CD4-positive, alpha-beta T cell treated with Interleukin-12 subunit alpha and Interleukin-12 subunit beta, for 1 hour (primary cell): Measurements from ENCODE around the gene RALGAPA2.
"Not testable (repeated sequence)": the region's sequence is repeated elsewhere in the genome, so short reads cannot be mapped to it uniquely, and the experiment has no call there.

Experiments
- DNase-seq: peaks from one replicate; pipeline ENCODE4 v3.0.0-alpha.2; 2020

RALGAPA2 gene

DNA sequence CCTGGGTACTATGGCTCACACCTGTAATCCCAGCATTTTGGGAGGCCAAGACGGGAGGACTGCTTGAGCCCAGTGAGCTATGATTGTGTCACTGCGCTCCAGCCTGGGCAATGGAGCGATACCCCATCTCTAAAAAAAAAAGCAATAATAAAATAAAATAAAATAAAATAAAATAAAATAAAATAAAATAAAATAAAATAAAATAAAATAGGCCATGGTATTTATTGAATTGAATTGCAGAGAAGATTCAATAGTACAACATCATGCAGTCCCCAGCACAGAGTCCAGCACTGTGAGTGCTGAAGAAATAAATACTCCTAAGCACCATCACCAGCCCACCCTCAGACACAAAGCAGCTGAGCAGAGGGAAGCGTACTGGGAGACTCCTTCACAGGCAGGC is 144.7 kb downstream of the RALGAPA2 start:
- no peak for DNase-seq

DNA sequence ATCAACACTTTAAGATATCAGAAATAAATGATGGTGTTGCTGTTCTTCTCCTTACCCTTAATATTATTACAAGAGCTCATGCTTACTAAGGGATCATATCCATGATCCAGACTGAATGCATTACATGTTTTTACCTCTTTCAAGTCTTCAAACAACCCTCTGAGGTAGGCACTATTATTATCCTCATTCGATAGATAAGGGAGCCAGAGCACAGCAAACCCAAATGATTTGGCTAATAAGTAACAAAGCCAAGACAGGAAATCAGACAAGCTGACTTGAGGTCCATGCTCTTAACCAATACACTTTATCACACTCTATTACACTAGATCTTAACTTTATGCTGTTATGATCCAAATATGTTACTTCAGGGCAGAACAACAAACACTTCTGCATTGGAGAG is 145.9 kb downstream of the RALGAPA2 start:
- no peak for DNase-seq

DNA sequence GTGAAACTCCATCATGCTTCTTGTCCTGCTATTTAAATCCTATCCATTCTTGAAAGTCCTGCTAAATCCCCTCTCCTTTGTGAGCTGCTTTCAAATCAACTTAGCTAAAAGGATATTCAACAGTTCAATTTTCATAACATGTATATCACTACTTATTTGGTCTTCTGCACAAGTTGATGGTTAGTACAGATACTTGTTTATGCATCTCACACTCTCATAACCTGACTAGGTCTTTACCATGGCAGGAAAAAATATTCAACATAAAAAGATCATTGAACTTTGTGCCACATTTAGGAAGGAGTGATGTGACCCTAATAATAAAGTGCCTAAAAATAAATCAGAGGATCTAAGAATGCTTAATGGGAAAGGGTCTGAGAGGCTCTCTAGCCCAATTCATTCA is 148.2 kb downstream of the RALGAPA2 start:
- DNase-seq, result no peak

DNA sequence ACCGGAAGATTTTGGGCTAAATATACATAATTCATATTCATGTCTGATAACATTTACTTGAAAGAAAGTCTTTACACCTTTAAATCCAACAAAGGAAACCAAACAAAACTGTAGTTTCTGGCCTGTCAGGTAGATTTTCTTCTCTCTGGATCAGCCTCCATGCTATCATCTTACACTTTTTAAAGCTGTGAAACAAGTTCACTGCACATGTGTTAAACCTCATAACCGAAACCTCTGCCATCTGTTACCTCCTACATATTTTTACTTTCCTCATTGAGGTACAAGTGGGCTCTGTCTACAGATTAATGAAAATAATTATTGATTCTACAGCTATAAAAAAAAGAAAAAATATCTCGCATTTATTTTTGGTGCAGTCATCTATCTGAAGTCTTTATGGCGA is 149.9 kb downstream of the RALGAPA2 start:
- no peak for DNase-seq

DNA sequence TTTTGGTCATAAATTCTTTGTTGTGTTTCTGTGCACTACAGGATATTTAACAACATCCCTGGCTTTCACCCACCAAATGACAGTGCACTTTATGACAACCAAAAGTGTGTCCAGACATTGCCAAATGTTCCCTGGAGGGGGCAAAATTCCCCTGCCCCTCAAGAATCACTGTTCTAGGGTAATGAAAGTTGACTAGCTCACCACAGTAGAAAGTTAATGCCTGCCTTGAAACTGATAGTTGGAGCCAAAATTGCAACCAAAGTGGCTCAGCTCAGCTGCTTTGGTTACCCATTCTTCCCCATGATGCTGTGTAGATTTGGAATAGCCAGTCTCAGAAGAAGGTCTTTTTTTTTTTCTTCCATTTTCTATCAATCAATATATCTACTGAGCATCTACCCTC is 150.6 kb downstream of the RALGAPA2 start:
- no peak for DNase-seq

DNA sequence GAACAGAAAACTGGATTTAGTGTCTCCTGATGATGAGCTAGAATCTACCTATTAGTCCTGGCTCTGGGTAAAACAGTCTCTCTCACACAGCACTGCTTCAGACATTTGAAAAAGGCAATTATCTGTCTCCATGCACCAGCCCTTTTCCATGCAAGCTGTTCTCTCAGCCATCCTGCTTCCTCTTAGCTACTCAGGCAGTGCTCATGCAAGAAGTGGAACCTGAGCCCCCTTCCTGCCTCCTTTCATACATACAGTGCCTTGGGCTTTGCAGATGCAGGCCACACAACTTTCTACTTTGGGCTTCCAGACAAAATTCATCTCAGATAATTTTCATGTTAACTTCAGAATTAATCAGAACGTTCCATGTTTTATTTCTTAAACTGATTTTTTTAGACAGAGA is 151.3 kb downstream of the RALGAPA2 start:
- no peak for DNase-seq

DNA sequence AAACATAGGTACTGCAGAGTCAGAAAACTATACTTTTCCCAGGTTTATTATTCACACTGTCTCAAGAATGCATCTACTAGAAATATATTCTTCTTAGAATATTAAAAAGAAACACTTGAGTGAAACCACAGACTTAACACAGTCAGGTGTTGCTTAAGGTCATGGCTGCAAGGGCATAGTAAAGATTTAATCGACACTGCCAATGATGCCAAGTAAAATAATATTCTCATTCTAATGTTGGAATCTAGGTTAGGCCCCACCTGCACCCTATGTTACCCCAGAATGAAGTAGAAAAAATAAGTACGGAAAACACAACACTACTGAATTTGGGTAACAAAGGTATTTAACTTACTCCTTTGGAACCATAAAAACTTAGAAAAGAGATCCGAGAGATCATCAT is 155.0 kb downstream of the RALGAPA2 start:
- DNase-seq, result no peak

DNA sequence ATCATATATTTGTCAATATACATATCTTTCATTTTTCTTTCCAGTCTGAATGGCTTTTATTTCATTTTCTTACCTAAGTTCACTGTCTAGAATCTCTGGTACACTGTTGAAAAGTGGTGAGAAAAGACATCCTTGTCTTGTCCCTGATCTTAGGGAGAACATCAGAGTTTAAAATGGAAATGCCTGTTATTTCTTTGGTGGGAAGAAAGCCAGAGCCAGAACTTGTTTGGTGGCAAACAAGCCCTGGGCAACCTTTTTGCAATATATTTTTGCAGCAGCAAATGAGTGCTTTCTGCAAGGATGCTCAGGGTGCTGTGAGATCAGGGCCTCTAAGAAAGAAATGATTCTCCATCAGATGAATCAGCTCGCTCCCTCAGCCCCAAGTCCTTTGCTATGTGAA is 156.6 kb downstream of the RALGAPA2 start:
- no peak for DNase-seq

DNA sequence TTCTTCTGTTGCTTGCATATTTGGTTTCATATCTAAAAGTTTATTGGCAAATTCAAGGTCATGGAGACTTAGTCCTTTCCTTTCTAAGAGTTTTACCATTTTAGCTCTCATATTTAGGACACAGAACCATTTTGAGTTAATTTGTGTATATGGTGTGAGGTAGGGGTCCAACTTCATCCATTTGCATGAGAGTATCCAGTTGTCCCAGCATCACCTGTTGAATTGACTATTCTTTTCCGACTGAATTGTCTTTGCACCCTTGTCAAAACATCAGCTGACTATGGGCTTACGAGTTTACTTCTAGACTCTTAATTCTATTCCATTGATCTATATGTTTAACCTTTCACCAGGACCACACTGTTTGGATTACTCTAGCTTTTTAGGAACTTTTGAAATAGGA is 157.5 kb downstream of the RALGAPA2 start:
- DNase-seq, result no peak

DNA sequence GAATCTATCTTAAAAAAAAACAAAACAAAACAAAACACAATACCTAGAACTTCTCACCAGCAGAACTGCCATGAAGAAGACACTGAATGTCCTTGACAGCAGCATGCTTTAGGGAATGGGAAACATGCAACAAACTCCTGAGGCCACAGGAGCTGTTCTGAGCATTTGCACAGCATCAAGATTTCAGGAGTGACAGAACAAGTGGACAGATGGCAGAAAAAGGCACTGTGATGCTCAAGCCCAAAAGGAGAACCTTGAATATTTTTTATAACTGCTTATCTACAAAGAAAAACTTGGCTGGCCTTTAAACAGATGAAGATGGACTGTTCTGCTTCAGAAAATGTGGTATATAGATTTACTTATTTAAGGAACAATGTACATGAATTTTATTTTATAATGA is 158.9 kb downstream of the RALGAPA2 start:
- no peak for DNase-seq

DNA sequence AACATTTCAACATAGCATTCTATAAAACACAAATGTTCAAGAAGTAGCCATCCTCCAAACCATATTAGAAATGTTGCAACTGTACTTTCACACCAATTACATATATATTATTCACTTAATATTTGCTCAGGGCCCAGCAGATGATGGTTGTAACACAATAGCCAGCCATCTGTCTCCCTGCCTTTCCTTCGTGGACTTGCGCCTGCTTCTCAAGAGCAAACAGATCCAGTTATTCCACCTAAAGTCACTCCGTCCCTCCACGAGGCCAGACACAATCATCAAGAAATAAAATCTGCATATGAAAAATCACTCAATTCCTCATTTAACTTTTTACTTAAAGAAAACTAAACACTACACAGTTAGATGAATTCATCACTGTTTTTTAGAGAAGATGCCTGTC is 160.4 kb downstream of the RALGAPA2 start:
- no peak for DNase-seq

DNA sequence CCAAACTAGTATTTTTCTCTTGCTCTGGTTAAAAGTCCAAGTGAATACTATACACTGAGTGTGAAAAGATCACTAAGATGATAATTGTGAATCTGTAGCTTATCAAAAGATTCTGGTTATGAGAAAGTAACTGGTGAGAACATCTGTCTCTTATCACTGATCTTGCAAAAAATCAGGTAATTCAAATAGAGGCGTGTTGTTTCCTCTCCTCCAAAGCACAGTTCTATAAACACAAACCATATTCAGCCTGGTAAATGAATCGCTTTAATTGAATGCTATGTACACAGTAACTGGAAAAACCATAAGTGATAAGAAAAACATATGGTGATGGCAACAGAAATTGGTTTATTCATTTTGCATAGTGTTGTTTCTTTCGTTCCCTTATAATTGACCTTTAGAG is 161.0 kb downstream of the RALGAPA2 start:
- no peak for DNase-seq

DNA sequence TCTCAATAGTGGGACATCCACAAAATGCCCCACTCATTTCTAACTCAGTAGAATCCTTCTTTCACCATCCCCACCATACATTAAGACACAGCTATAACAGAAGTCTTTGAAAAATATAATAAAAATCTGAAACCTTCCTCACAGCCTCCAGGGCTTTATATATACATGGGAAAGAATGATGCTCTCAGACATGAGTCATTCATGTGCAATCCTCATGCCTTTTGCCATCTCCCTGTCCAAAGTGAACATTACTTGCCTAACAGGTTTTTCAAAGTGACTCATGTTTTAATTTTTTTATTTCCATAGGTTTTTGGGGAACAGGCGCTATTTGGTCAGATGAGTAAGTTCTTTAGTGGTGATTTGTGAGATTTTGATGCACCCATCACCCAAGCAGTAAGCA is 162.7 kb downstream of the RALGAPA2 start:
- no peak for DNase-seq

DNA sequence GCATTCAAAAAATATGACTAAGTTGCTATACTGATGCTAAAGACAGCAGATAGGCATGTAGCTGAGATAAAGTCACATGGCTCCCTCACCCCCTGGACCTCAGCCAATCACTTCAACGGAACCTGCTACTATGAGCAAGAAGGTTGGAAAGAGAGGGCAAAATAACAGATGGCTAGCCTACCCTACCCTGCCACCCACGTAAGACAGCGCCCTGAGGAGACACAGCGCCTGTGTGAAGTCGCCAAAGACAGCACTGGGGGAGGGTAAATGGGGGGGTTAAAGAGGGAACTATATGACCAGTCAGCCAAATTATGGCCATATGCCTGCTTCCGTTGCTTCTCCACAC is 163.2 kb downstream of the RALGAPA2 start:
- DNase-seq, result no peak

DNA sequence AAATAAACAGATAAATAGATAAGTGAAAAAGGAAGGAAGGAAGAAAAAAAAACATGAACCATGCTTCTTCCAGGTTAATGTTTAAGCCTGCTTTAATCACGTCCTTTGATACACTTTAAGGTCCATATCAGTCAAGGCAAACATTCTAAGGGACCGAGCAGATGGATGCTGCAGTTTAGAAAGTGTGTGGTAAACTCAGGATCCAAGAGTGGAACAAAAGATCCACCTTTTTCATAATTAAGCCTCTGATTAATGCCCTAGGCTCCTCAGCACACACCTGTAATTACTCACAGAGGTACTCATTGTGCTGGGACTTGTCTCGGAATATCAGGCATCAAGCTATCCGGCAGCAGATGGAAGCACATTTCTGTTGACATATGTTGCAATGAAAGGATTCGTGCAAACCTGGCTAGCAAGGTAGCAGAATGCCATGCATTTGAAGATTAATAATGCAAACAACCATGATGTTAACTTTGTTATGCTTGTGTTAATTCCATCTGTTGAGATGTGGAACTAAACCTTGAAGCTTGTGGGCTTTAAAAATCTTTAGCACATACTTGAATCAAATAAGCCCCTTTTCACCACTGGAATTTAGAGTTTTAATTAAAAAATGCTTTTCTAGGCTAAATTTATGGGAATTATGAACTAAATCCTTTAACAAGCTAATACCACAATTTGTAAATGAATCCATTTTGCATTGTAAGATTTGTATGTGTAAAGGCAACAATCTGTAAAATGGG is 163.7 kb downstream of the RALGAPA2 start:
- no peak for DNase-seq

DNA sequence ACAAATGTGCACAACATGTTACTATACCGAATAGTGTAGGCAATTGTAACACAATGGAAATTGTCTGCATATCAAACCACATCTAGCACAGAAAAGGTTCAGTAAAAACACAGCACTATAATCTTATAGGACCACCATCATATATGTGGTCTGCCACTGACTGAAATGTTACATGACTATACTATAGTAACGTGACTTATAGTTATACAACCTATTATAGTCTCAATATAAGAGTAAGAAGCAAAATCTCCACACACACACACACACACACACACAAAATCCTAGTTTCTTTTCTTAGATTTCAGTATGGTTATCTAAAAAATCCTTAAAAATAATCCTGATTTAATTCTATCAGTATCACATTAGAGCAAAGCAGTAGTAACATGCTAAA is 164.6 kb downstream of the RALGAPA2 start:
- DNase-seq, result no peak

DNA sequence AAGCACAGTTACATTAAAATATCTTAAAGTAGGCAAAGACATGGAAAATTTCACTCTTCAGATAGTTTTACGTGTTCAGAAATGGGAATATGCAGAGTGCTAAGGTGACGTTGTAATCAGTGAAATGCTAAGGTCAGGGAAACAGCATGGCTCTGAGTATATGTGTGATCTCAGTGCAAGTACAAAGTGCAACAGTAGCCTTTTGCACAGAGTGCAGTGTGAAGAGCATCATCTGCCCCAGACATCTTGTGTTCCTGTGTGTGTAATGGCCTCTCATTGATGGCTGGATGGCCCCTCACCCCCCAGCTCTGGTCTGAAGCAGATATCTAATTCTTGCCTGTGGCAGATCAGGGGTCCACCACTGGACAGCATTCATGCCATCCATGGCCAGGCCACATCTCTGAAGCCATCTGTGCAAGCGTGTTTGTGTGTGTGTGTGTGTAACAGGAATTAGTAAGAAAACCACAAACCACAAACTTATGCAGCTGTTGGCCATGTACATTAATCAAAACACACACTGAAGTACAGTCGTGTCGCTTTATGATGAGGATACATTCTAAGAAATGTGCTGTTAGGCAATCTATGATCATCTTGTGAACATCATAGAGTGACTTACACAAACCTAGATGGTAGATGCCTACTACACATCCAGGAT is 165.1 kb downstream of the RALGAPA2 start:
- peak; percentile 7 for DNase-seq

DNA sequence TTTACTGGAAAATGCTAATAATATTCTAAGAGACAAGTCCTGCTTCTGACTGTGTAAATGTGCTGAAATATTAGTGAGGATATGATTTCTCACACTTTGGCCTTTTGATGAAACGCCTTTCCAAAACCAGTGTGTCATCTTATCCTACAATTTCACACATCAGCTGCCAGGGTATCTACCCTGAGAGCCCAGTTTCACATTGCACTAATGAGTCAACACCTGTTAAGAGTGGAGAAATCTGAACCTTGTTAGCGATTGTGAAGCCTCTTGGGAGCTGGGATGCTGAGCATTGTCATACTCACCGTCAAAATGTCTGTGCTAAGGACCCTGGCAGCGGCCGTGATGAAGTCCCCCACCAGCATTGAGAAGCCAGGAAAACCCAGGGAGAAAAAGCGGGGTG is 166.0 kb downstream of the RALGAPA2 start:
- no peak for DNase-seq

DNA sequence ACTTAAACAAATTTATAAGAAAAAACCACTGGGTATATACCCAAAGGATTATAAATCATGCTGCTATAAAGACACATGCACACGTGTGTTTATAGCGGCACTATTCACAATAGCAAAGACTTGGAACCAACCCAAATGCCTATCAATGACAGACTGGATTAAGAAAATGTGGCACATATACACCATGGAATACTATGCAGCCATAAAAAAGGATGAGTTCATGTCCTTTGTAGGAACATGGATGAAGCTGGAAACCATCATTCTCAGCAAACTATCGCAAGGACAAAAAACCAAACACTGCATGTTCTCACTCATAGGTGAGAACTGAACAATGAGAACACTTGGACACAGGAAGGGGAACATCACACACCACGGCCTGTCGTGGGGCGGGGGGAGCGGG is 169.1 kb downstream of the RALGAPA2 start:
- DNase-seq, result not testable (repeated sequence)

DNA sequence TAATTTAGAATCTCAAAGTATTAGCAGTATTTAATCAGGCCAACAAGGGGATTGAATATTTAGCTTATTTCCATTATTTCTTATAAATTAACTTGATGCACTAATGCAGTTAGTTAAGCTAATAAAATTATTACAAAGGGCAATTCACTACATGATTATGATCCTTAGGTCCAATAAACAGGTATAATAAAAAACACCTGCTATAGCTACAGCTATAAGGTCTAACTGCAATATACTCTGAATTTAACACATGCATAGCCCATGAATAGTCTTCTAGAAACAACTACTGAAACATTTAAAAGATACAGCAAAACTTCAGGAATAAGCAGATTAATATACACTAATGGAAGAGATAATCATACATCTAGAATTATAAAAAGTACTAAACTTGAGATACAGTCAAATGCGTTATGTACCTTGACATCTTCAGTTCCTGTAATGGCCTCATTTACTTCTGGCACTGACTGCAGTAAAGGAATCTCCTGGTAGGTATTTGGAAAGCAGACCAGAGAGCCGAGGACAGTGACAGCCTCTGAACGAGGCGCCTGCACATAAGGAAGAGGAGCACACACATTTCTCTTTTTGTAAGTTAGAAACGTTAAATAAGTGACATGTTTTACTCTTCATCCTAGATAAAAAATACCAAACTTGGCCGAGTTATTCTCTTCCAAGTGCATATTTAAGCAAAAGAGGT is 176.1 kb downstream of the RALGAPA2 start:
- DNase-seq, result no peak

DNA sequence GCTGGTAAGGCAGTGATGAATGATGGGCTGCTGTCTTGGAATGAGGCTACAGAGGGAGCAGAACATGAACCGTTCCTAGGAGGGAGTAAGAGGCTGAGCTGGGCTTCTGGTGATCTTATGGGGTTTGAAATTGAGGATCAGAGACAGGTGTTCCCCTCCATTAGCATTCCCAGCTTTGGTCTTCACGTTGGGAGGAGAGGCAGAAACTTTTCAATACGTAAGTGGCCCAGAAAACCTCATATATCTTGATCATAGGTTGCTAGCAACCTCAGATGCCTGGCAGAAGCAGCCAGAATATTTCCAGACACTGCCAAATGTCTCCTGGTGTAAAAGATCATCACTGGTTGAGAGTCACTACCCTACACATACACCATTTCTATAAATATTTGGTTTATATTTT is 177.4 kb downstream of the RALGAPA2 start:
- DNase-seq, result no peak

DNA sequence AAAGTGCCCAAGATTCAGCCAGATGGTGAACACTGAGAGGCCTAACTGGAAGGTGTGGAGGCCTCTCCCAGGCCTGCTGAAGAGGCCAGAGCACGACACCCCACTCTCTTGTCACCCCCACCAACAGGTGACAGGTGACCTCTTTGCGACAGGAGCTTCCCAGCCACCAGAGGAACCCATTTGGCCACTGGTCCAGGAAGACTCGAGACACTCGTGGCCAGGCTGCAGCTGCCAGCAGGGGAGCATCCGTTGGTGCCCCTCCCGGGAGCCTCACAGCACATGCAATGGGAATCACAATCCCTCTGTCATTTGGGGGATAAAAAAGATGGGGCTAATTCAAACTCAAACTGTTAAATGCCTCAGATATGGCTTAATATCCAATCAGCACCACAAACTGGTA is 181.2 kb downstream of the RALGAPA2 start:
- DNase-seq, result no peak

DNA sequence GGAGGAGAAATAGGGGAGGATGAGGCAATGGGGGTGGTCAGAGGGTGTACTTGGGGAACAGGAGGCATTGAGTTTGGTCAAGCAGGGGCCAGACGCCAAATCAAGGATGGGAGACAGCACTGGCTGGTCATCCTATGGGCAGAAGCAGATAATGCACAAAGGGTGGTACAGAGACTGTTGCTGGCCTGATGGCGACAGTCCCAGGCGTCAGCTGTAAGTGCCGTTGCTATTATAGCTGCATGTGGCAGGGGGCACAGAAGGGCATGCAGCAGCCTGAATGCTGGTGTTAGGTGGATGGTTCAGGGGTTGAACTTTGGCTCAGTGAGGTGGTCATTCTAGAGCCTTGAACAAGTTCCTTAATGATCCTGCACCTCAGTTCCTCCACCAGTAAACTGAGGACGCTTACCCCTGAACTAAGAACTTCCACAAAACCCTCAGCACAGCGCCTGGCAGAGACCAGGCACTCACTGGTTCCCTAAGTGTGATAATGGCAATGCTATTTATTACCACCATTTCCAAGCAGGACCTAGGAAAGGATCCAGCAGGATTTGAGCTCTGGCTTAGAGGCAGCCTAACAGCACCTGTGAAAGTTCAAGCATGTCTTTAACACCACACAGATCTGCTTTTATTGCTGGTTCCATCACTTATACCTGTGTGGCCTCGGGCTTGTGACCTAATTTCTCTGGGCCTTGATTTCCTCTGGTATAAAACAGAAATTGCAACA is 181.9 kb downstream of the RALGAPA2 start:
- no peak for DNase-seq

DNA sequence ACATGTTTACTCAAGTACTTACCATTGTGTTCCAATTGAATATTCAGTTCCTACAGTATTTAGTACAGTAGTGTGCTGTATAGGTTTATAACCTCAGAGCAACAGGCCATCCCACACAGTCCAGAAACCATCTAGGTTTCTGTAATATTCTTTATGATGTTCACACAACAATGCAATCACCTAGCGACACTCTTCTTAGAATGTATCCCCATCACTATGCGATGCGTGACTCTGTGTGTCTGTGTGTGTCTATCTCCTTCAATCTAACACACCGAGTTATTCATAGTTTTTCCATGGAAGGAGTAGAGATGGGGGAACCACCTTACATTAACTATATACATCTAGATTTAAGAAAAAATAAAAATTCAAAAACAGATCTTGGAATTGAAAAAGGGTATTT is 182.8 kb downstream of the RALGAPA2 start:
- DNase-seq, result no peak
